ENCODE data around the gene TANGO6. TPM values are rescaled to one million over a fixed set of nuclear protein-coding genes. Genes with fewer than 3 reads are reported as not detected.

Gene TANGO6
- total RNA-seq, 1 donor from 2014 or later, result 11.1 TPM

GRCh38 chr16:68992521-68992920 lies 149.2 kb downstream of the TANGO6 start:
- peak overlapping the region; percentile 77 for H3K27ac Mint-ChIP-seq (ENCODE audit: unreplicated experiment)
- peaks cover 2% of the 10 kb centered on the region for H3K36me3 Mint-ChIP-seq (ENCODE audit: low read depth)
- no peaks in the 10 kb centered on the region for H3K27me3 Mint-ChIP-seq (ENCODE audit: low read depth)
- no peaks in the 10 kb centered on the region for H3K9me3 Mint-ChIP-seq (ENCODE audit: low read depth)
- H3K4me1 Mint-ChIP-seq (ENCODE audit: low read depth), result peaks cover 33% of the 10 kb centered on the region
- no peak for TF ChIP-seq CTCF (IDR thresholded peaks at IDR 0.05)
- peak overlapping the region; percentile 6 for H3K4me3 Mint-ChIP-seq (ENCODE audit: unreplicated experiment)
- DNase-seq (ENCODE audit: low spot score), result no peak

GRCh38 chr16:68993456-68993855 lies 150.1 kb downstream of the TANGO6 start:
- Mint-ChIP-seq H3K4me3 (ENCODE audit: unreplicated experiment) (no peak overlapping the region), H3K36me3 (ENCODE audit: low read depth) (peaks cover 2% of the 10 kb centered on the region), H3K4me1 (ENCODE audit: low read depth) (peaks cover 33% of the 10 kb centered on the region), H3K9me3 (ENCODE audit: low read depth) (no peaks in the 10 kb centered on the region), H3K27ac (ENCODE audit: unreplicated experiment) (peak overlapping the region; percentile 77), H3K27me3 (ENCODE audit: low read depth) (no peaks in the 10 kb centered on the region)
- TF ChIP-seq CTCF (IDR thresholded peaks at IDR 0.05), result no peak
- no peak for DNase-seq (ENCODE audit: low spot score)

GRCh38 chr16:68993885-68994284 lies 150.6 kb downstream of the TANGO6 start:
- Mint-ChIP-seq H3K9me3 (ENCODE audit: low read depth) (no peaks in the 10 kb centered on the region), H3K27ac (ENCODE audit: unreplicated experiment) (peak overlapping the region; percentile 75), H3K36me3 (ENCODE audit: low read depth) (peaks cover 2% of the 10 kb centered on the region), H3K4me1 (ENCODE audit: low read depth) (peaks cover 33% of the 10 kb centered on the region), H3K4me3 (ENCODE audit: unreplicated experiment) (no peak overlapping the region), H3K27me3 (ENCODE audit: low read depth) (no peaks in the 10 kb centered on the region)
- no peak for DNase-seq (ENCODE audit: low spot score)
- no peak for TF ChIP-seq CTCF (IDR thresholded peaks at IDR 0.05)

- DNase-seq (ENCODE audit: low spot score), result no peak
- Mint-ChIP-seq H3K27ac (ENCODE audit: unreplicated experiment) (peak overlapping the region; percentile 75), H3K27me3 (ENCODE audit: low read depth) (no peaks in the 10 kb centered on the region), H3K4me3 (ENCODE audit: unreplicated experiment) (no peak overlapping the region), H3K9me3 (ENCODE audit: low read depth) (no peaks in the 10 kb centered on the region), H3K36me3 (ENCODE audit: low read depth) (no peaks in the 10 kb centered on the region), H3K4me1 (ENCODE audit: low read depth) (peaks cover 36% of the 10 kb centered on the region)
- TF ChIP-seq CTCF (IDR thresholded peaks at IDR 0.05), result no peak
These were observed 151.0 kb downstream of the TANGO6 start for GRCh38 chr16:68994324-68994723.

GRCh38 chr16:68995011-68995504 lies 151.7 kb downstream of the TANGO6 start:
- H3K36me3 Mint-ChIP-seq (ENCODE audit: low read depth), result no peaks in the 10 kb centered on the region
- TF ChIP-seq CTCF (IDR thresholded peaks at IDR 0.05), result peak; percentile 61
- no peaks in the 10 kb centered on the region for H3K9me3 Mint-ChIP-seq (ENCODE audit: low read depth)
- no peaks in the 10 kb centered on the region for H3K27me3 Mint-ChIP-seq (ENCODE audit: low read depth)
- H3K27ac Mint-ChIP-seq (ENCODE audit: unreplicated experiment), result no peak overlapping the region
- DNase-seq (ENCODE audit: low spot score), result no peak
- peaks cover 41% of the 10 kb centered on the region for H3K4me1 Mint-ChIP-seq (ENCODE audit: low read depth)
- H3K4me3 Mint-ChIP-seq (ENCODE audit: unreplicated experiment), result no peak overlapping the region
